ENCODE results near the gene SCN1B. TPM values are rescaled to one million over a fixed set of nuclear protein-coding genes. Genes with fewer than 3 reads are reported as not detected.

SCN1B gene
- total and polyA plus RNA-seq, 2 of the 13 experiments (the other 11 are each of a cell fraction or from before 2014, with no cell fraction given): 2.7 to 20.1 TPM

GRCh38 chr19:35030257-35031071 lies at the start of gene SCN1B (continued):
- TF ChIP-seq ZNF574 (CRISPR knock-in tag; IDR thresholded peaks at IDR 0.05) (peak; percentile 21; the same call in 1 of the 2 replicates), ZFP82 (CRISPR knock-in tag; IDR thresholded peaks at IDR 0.05; ENCODE audit: borderline replicate concordance) (no peak), NFYB (CRISPR knock-in tag; IDR thresholded peaks at IDR 0.05) (no peak), ZFP1 (CRISPR knock-in tag; IDR thresholded peaks at IDR 0.05) (no peak), ZNF605 (CRISPR knock-in tag; IDR thresholded peaks at IDR 0.05) (0 out of 2 replicates have a peak, but pooled peaks have one; percentile 37), ZNF484 (CRISPR knock-in tag; IDR thresholded peaks at IDR 0.05; ENCODE audit: borderline replicate concordance, low read depth) (no peak), CREB1 (IDR thresholded peaks at IDR 0.05) (no peak), CREB1 (CRISPR knock-in tag; IDR thresholded peaks at IDR 0.05) (no peak), RCOR2 (CRISPR knock-in tag; IDR thresholded peaks at IDR 0.05) (no peak), LBX2 (CRISPR knock-in tag; IDR thresholded peaks at IDR 0.05; ENCODE audit: borderline replicate concordance) (no peak), HOXA3 (CRISPR knock-in tag; IDR thresholded peaks at IDR 0.05) (no peak), TCF7L2 (IDR thresholded peaks at IDR 0.05; ENCODE audit: low read depth, low read length) (no peak), ZNF7 (CRISPR knock-in tag; IDR thresholded peaks at IDR 0.05) (no peak)
- TF ChIP-seq, protein P1, sequence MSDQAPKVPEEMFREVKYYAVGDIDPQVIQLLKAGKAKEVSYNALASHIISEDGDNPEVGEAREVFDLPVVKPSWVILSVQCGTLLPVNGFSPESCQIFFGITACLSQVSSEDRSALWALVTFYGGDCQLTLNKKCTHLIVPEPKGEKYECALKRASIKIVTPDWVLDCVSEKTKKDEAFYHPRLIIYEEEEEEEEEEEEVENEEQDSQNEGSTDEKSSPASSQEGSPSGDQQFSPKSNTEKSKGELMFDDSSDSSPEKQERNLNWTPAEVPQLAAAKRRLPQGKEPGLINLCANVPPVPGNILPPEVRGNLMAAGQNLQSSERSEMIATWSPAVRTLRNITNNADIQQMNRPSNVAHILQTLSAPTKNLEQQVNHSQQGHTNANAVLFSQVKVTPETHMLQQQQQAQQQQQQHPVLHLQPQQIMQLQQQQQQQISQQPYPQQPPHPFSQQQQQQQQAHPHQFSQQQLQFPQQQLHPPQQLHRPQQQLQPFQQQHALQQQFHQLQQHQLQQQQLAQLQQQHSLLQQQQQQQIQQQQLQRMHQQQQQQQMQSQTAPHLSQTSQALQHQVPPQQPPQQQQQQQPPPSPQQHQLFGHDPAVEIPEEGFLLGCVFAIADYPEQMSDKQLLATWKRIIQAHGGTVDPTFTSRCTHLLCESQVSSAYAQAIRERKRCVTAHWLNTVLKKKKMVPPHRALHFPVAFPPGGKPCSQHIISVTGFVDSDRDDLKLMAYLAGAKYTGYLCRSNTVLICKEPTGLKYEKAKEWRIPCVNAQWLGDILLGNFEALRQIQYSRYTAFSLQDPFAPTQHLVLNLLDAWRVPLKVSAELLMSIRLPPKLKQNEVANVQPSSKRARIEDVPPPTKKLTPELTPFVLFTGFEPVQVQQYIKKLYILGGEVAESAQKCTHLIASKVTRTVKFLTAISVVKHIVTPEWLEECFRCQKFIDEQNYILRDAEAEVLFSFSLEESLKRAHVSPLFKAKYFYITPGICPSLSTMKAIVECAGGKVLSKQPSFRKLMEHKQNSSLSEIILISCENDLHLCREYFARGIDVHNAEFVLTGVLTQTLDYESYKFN (CRISPR knock-in tag; conservative IDR thresholded peaks at IDR 0.05): no peak
- TF ChIP-seq, protein P2, sequence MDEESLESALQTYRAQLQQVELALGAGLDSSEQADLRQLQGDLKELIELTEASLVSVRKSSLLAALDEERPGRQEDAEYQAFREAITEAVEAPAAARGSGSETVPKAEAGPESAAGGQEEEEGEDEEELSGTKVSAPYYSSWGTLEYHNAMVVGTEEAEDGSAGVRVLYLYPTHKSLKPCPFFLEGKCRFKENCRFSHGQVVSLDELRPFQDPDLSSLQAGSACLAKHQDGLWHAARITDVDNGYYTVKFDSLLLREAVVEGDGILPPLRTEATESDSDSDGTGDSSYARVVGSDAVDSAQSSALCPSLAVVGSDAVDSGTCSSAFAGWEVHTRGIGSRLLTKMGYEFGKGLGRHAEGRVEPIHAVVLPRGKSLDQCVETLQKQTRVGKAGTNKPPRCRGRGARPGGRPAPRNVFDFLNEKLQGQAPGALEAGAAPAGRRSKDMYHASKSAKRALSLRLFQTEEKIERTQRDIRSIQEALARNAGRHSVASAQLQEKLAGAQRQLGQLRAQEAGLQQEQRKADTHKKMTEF (CRISPR knock-in tag; IDR thresholded peaks at IDR 0.05): 0 out of 2 replicates have a peak, but pooled peaks have one; percentile 1
- TF ChIP-seq, protein P3, sequence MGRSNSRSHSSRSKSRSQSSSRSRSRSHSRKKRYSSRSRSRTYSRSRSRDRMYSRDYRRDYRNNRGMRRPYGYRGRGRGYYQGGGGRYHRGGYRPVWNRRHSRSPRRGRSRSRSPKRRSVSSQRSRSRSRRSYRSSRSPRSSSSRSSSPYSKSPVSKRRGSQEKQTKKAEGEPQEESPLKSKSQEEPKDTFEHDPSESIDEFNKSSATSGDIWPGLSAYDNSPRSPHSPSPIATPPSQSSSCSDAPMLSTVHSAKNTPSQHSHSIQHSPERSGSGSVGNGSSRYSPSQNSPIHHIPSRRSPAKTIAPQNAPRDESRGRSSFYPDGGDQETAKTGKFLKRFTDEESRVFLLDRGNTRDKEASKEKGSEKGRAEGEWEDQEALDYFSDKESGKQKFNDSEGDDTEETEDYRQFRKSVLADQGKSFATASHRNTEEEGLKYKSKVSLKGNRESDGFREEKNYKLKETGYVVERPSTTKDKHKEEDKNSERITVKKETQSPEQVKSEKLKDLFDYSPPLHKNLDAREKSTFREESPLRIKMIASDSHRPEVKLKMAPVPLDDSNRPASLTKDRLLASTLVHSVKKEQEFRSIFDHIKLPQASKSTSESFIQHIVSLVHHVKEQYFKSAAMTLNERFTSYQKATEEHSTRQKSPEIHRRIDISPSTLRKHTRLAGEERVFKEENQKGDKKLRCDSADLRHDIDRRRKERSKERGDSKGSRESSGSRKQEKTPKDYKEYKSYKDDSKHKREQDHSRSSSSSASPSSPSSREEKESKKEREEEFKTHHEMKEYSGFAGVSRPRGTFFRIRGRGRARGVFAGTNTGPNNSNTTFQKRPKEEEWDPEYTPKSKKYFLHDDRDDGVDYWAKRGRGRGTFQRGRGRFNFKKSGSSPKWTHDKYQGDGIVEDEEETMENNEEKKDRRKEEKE (IDR thresholded peaks at IDR 0.05): no peak
- TF ChIP-seq, protein P4, sequence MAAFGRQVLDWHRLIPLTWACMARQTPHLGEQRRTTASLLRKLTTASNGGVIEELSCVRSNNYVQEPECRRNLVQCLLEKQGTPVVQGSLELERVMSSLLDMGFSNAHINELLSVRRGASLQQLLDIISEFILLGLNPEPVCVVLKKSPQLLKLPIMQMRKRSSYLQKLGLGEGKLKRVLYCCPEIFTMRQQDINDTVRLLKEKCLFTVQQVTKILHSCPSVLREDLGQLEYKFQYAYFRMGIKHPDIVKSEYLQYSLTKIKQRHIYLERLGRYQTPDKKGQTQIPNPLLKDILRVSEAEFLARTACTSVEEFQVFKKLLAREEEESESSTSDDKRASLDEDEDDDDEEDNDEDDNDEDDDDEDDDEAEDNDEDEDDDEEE (CRISPR knock-in tag; IDR thresholded peaks at IDR 0.05): no peak
